HepG2 (cell line): Measurements from ENCODE around the gene RNASE4. TPM values are rescaled to one million over a fixed set of nuclear protein-coding genes. Genes with fewer than 3 reads are reported as not detected.

Experiments
- BCL6 ChIP-seq: IDR thresholded peaks from 2 replicates; pipeline ENCODE4 v1.6.1; 2016; ENCODE audit warnings: missing genetic modification reagents, missing compliant biosample characterization
- CEBPB ChIP-seq: IDR thresholded peaks from 2 replicates; pipeline ENCODE4 v1.6.1; 2011; ENCODE audit warnings: low read depth, low read length, improper control_type of control experiment, borderline replicate concordance
- HDAC2 ChIP-seq: sonication (generic); formaldehyde crosslinking; IDR thresholded peaks from 2 replicates; pipeline ENCODE4 v1.4.0; 2020; ENCODE audit warnings: missing genetic modification reagents
- LRRFIP1 ChIP-seq: sonication (generic); formaldehyde crosslinking; conservative IDR thresholded peaks from 2 replicates; pipeline ENCODE4 v1.4.0; 2020; ENCODE audit warnings: missing genetic modification reagents
- MEIS2 ChIP-seq: sonication (generic); formaldehyde crosslinking; IDR thresholded peaks from 2 replicates; pipeline ENCODE4 v1.9.0; 2021; ENCODE audit warnings: mild to moderate bottlenecking, missing genetic modification reagents
- NFRKB ChIP-seq: fragments of 450-650 bp; IDR thresholded peaks from 2 replicates; pipeline ENCODE4 v1.6.1; 2017
- SCMH1 ChIP-seq: sonication (generic); formaldehyde crosslinking; IDR thresholded peaks from 2 replicates; pipeline ENCODE4 v1.9.0; 2021; ENCODE audit warnings: missing genetic modification reagents, mild to moderate bottlenecking, borderline replicate concordance
- U2AF2 ChIP-seq: fragments of 200-400 bp; formaldehyde crosslinking; IDR thresholded peaks from 2 replicates; pipeline ENCODE4 v1.6.1; 2017; ENCODE audit warnings: low read depth, mild to moderate bottlenecking, low read length
- ZBTB49 ChIP-seq: sonication (generic); formaldehyde crosslinking; IDR thresholded peaks from 2 replicates; pipeline ENCODE4 v1.4.0; 2020; ENCODE audit warnings: missing genetic modification reagents, borderline replicate concordance
- ZNF205 ChIP-seq: IDR thresholded peaks from 2 replicates; pipeline ENCODE4 v1.6.1; 2018; ENCODE audit warnings: missing biosample characterization, missing genetic modification reagents
- ZNF235 ChIP-seq: sonication (generic); formaldehyde crosslinking; IDR thresholded peaks from 2 replicates; pipeline ENCODE4 v1.8.1; 2023; ENCODE audit warnings: mild to moderate bottlenecking, missing genetic modification reagents, borderline replicate concordance
- ZNF724P ChIP-seq: sonication (generic); formaldehyde crosslinking; IDR thresholded peaks from 2 replicates; pipeline ENCODE4 v1.8.0; 2022; ENCODE audit warnings: missing genetic modification reagents, borderline replicate concordance
- polyA plus RNA-seq, 8 experiments: library from polyadenylated mRNA; depleted of rRNA in 3 of 8; stranded (reverse) in 7 of 8; unstranded in 1 of 8; fragments of >200 nt; fragmentation: Illumina TruSeq in 4 of 8; extraction: Trizol in 4 of 8; gene quantifications; 2 replicates each; pipeline versions ENCODE4 v1.2.1 to v1.2.3, GENCODE V29; 2011 to 2016; ENCODE audit warnings: low read depth in 4 of 8, missing spikeins in 1 of 8, mixed read lengths in 1 of 8; ENCODE audit not compliant: insufficient read depth in 1 of 8
- total RNA-seq, 5 experiments: library from RNA; depleted of rRNA; stranded (reverse); fragments of >200 nt; fragmentation: Illumina TruSeq; extraction: Trizol; gene quantifications; 2 replicates each; pipeline ENCODE4 v1.2.3, GENCODE V29; 2016; ENCODE audit warnings: low read depth in 1 of 5
- TF ChIP-seq, protein P1 (sequence below): sonication (generic); formaldehyde crosslinking; IDR thresholded peaks from 2 replicates; pipeline ENCODE4 v1.5.0; 2020; ENCODE audit warnings: mild to moderate bottlenecking, missing genetic modification reagents, borderline replicate concordance
- TF ChIP-seq, protein P2 (sequence below): sonication (generic); formaldehyde crosslinking; IDR thresholded peaks from 2 replicates; pipeline ENCODE4 v1.4.0; 2020; ENCODE audit warnings: missing genetic modification reagents
- TF ChIP-seq, protein P3 (sequence below): sonication (generic); formaldehyde crosslinking; IDR thresholded peaks from 2 replicates; pipeline ENCODE4 v1.8.1; 2023; ENCODE audit warnings: mild to moderate bottlenecking, inconsistent platforms, moderate library complexity, missing genetic modification reagents, borderline replicate concordance
- TF ChIP-seq, protein P4 (sequence below): sonication (generic); formaldehyde crosslinking; IDR thresholded peaks from 2 replicates; pipeline ENCODE4 v1.4.0; 2020; ENCODE audit warnings: missing genetic modification reagents, low read depth, mild to moderate bottlenecking, borderline replicate concordance

The RNASE4 gene
- total and polyA plus RNA-seq, 2 of the 13 experiments (the other 11 are each of a cell fraction or from before 2014, with no cell fraction given) = 109 to 983 TPM

GRCh38 chr14:20684662-20685456 lies 499 bp downstream of the RNASE4 start (continued):
- peak; percentile 94 for TF ChIP-seq CEBPB
- TF ChIP-seq U2AF2 = no peak
- TF ChIP-seq, protein P1, sequence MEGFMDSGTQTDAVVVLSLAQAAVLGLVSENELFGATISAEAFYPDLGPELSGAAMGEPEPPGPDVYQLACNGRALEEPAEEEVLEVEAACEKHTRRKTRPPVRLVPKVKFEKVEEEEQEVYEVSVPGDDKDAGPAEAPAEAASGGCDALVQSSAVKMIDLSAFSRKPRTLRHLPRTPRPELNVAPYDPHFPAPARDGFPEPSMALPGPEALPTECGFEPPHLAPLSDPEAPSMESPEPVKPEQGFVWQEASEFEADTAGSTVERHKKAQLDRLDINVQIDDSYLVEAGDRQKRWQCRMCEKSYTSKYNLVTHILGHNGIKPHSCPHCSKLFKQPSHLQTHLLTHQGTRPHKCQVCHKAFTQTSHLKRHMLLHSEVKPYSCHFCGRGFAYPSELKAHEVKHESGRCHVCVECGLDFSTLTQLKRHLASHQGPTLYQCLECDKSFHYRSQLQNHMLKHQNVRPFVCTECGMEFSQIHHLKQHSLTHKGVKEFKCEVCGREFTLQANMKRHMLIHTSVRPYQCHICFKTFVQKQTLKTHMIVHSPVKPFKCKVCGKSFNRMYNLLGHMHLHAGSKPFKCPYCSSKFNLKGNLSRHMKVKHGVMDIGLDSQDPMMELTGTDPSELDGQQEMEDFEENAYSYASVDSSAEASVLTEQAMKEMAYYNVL = no peak
- TF ChIP-seq, protein P2, sequence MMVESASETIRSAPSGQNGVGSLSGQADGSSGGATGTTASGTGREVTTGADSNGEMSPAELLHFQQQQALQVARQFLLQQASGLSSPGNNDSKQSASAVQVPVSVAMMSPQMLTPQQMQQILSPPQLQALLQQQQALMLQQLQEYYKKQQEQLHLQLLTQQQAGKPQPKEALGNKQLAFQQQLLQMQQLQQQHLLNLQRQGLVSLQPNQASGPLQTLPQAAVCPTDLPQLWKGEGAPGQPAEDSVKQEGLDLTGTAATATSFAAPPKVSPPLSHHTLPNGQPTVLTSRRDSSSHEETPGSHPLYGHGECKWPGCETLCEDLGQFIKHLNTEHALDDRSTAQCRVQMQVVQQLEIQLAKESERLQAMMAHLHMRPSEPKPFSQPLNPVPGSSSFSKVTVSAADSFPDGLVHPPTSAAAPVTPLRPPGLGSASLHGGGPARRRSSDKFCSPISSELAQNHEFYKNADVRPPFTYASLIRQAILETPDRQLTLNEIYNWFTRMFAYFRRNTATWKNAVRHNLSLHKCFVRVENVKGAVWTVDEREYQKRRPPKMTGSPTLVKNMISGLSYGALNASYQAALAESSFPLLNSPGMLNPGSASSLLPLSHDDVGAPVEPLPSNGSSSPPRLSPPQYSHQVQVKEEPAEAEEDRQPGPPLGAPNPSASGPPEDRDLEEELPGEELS (CRISPR knock-in tag) = 0 out of 2 replicates have a peak, but pooled peaks have one; percentile 59
- TF ChIP-seq HDAC2 = no peak
- no peak for TF ChIP-seq ZNF205
- no peak for TF ChIP-seq SCMH1 (CRISPR knock-in tag)
- 0 out of 2 replicates have a peak, but pooled peaks have one; percentile 31 for TF ChIP-seq ZNF724P
- TF ChIP-seq, protein P3, sequence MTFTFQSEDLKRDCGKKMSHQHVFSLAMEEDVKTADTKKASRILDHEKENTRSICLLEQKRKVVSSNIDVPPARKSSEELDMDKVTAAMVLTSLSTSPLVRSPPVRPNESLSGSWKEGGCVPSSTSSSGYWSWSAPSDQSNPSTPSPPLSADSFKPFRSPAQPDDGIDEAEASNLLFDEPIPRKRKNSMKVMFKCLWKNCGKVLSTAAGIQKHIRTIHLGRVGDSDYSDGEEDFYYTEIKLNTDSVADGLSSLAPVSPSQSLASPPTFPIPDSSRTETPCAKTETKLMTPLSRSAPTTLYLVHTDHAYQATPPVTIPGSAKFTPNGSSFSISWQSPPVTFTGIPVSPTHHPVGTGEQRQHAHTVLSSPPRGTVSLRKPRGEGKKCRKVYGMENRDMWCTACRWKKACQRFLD (CRISPR knock-in tag) = no peak
- no peak for TF ChIP-seq ZBTB49 (CRISPR knock-in tag)
- TF ChIP-seq LRRFIP1 (CRISPR knock-in tag) = no peak
- TF ChIP-seq, protein P4, sequence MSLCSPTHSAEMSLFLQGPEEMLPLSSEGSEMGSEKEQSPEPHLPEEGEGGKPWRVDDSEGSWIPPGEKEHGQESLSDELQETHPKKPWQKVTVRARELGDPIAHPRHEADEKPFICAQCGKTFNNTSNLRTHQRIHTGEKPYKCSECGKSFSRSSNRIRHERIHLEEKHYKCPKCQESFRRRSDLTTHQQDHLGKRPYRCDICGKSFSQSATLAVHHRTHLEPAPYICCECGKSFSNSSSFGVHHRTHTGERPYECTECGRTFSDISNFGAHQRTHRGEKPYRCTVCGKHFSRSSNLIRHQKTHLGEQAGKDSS = peak; percentile 14
- TF ChIP-seq BCL6 (CRISPR knock-in tag) = peak; percentile 27
- TF ChIP-seq MEIS2 = no peak
- TF ChIP-seq ZNF235 (CRISPR knock-in tag) = no peak
- TF ChIP-seq NFRKB = no peak
